DND-41 (cell line): Measurements from ENCODE around the gene ARHGAP45.

Experiments used
- EZH2 ChIP-seq: IDR thresholded peaks from 3 replicates; pipeline ENCODE4 v1.6.1; 2012; ENCODE audit warnings: borderline replicate concordance, low read depth, mild to moderate bottlenecking, moderate library complexity, low read length, inconsistent platforms; ENCODE audit not compliant: severe bottlenecking
- TF ChIP-seq, protein P1 (sequence below): IDR thresholded peaks from 2 replicates; pipeline ENCODE4 v1.5.1; 2012; ENCODE audit warnings: borderline replicate concordance, low read length, moderate library complexity, mild to moderate bottlenecking; ENCODE audit not compliant: poor library complexity, severe bottlenecking; ENCODE audit errors: extremely low read depth

DNA sequence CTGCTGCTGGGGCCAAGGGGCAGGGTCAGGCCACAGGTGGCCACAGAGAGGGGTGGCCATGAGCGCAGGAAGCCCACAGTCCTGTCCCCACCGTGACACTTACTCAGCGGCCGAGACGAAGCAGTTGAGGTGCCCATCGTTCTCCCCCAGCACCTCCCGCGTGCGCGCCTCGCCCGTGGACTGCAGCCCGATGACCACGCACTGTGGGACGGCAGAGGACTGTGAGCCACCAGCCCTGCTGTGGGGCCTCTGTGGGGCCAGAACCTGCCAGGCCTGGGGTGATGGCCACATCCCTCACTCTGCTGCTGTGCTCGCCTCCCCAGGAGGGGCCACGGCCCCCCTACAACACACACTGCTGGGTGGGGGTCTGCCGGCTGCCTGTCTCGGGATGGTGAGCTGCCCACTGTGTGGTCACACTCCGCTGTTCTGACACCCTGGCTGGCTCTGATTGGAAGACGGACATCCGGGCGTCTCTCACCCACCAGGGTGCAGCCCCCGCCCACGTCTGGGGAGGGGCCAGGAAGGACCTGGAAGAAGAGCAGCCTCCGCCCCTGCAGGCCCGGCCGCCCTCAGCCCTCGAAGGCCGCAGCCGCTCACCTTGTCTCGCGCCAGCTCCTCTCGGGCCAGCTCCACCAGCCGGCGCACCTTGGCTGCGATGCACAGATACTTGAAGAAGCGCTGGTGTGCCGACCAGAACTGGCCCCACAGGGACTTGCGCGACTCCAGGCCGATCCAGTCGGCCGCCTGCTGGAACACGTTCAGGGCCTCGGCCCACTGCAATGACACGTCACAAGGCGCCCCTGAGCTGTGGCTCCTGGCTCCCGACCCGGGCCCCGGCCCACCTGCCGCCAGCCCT lies 50.0 kb downstream of the ARHGAP45 start:
- no peak for TF ChIP-seq EZH2
- TF ChIP-seq, protein P1, sequence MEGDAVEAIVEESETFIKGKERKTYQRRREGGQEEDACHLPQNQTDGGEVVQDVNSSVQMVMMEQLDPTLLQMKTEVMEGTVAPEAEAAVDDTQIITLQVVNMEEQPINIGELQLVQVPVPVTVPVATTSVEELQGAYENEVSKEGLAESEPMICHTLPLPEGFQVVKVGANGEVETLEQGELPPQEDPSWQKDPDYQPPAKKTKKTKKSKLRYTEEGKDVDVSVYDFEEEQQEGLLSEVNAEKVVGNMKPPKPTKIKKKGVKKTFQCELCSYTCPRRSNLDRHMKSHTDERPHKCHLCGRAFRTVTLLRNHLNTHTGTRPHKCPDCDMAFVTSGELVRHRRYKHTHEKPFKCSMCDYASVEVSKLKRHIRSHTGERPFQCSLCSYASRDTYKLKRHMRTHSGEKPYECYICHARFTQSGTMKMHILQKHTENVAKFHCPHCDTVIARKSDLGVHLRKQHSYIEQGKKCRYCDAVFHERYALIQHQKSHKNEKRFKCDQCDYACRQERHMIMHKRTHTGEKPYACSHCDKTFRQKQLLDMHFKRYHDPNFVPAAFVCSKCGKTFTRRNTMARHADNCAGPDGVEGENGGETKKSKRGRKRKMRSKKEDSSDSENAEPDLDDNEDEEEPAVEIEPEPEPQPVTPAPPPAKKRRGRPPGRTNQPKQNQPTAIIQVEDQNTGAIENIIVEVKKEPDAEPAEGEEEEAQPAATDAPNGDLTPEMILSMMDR = no peak
